NCI-H1930 (cell line): Measurements from ENCODE around the gene SYNGR4.

Experiments used
- DNase-seq, 2 experiments: peaks; one replicate each; lab custom pipeline; 2025; lab: John Stamatoyannopoulos, UW

The SYNGR4 gene

GRCh38 chr19:48341515-48342413 lies 22.4 kb upstream of the SYNGR4 start:
- DNase-seq = no peak

- DNase-seq = no peak
These were observed 21.8 kb upstream of the SYNGR4 start for GRCh38 chr19:48342414-48342738.

- DNase-seq = no peak
These were observed 21.2 kb upstream of the SYNGR4 start for GRCh38 chr19:48342841-48343540.

GRCh38 chr19:48344892-48345291 lies 19.3 kb upstream of the SYNGR4 start:
- DNase-seq = no peak

- no peak for DNase-seq
These were observed 18.0 kb upstream of the SYNGR4 start for GRCh38 chr19:48346191-48346590.

- DNase-seq = no peak
These were observed 16.1 kb upstream of the SYNGR4 start for GRCh38 chr19:48348045-48348444.

- no peak for DNase-seq
These were observed 15.4 kb upstream of the SYNGR4 start for GRCh38 chr19:48348737-48349136.

- no peak for DNase-seq
These were observed 13.3 kb upstream of the SYNGR4 start for GRCh38 chr19:48350856-48351255.

- DNase-seq = peak; percentile 45 to 63
These were observed 12.8 kb upstream of the SYNGR4 start for GRCh38 chr19:48351341-48351752.

- DNase-seq = no peak
These were observed 10.5 kb upstream of the SYNGR4 start for GRCh38 chr19:48353677-48354076.

GRCh38 chr19:48354332-48354992 lies 9.7 kb upstream of the SYNGR4 start:
- no peak for DNase-seq

GRCh38 chr19:48355365-48355954 lies 8.7 kb upstream of the SYNGR4 start:
- no peak for DNase-seq

GRCh38 chr19:48359123-48359522 lies 5.0 kb upstream of the SYNGR4 start:
- no peak for DNase-seq

GRCh38 chr19:48361912-48362311 lies 2.3 kb upstream of the SYNGR4 start:
- DNase-seq = no peak

GRCh38 chr19:48362716-48363499 lies 1.3 kb upstream of the SYNGR4 start:
- peak; percentile 98 to 99 for DNase-seq

- no peak for DNase-seq
These were observed 712 bp upstream of the SYNGR4 start for GRCh38 chr19:48363500-48363809.

GRCh38 chr19:48364598-48365348 lies 606 bp downstream of the SYNGR4 start:
- no peak for DNase-seq

GRCh38 chr19:48365602-48366001 lies 1.4 kb downstream of the SYNGR4 start:
- no peak for DNase-seq

GRCh38 chr19:48367855-48368254 lies 3.7 kb downstream of the SYNGR4 start:
- no peak for DNase-seq

- DNase-seq = no peak
These were observed 4.8 kb downstream of the SYNGR4 start for GRCh38 chr19:48368936-48369335.

GRCh38 chr19:48370955-48371354 lies 6.8 kb downstream of the SYNGR4 start:
- no peak for DNase-seq
